NT2/D1 (cell line): ENCODE measurements around the gene CLIC5.

Experiments
- SUZ12 ChIP-seq: IDR thresholded peaks from 2 replicates; pipeline ENCODE4 v1.6.1; 2011; ENCODE audit not compliant: insufficient read length, insufficient read depth; ENCODE audit errors: extremely low read depth
- YY1 ChIP-seq: IDR thresholded peaks from 2 replicates; pipeline ENCODE4 v1.6.1; 2011; ENCODE audit not compliant: insufficient read length, insufficient read depth
- ZNF274 ChIP-seq: IDR thresholded peaks from 2 replicates; pipeline ENCODE4 v1.6.1; 2011; ENCODE audit warnings: mild to moderate bottlenecking, low read depth, low read length

DNA sequence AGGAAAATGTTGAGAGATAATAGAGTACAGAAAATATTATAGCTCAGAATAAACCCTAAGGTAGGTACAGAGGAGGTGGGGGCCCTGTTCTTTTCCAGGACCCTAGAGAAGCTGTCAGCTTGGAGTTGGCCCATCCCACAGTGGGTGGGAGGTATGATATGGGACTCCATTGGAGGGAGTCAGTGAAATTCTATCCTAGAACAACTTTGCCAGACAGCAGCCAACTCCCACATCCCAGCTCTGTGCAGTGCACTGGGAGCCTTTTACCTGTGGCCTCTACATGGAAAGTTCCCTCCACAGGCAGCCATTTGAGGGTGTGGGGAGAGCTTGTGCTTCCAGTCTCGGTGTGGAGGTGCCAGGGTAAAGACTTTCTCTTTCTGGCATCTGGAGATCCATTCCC lies 36.8 kb upstream of the CLIC5 start:
- TF ChIP-seq YY1, result no peak
- TF ChIP-seq ZNF274, result no peak
- no peak for TF ChIP-seq SUZ12
